Lower lobe of right lung (tissue), 2 donors: ENCODE measurements around the gene NOB1. TPM values are rescaled to one million over a fixed set of nuclear protein-coding genes. Genes with fewer than 3 reads are reported as not detected.

Experiments used
- ATAC-seq, 2 donors: fragments of 200-7000 bp; cut with Tn5 transposase; one replicate each; pipeline ENCODE4 v1.9.1; 2020 to 2022; ENCODE audit warnings: mild to moderate bottlenecking in 2 of 2, moderate library complexity in 2 of 2
- DNase-seq: peaks from one replicate; pipeline ENCODE4 v3.0.0-alpha.2; 2020
- H3K27ac ChIP-seq: fragments of 200-600 bp; one replicate; pipeline ENCODE4 v1.8.0; 2022
- H3K27me3 ChIP-seq: fragments of 200-600 bp; one replicate; pipeline ENCODE4 v1.8.0; 2022; ENCODE audit warnings: low read depth
- H3K36me3 ChIP-seq: fragments of 200-600 bp; one replicate; pipeline ENCODE4 v1.8.0; 2022; ENCODE audit warnings: mild to moderate bottlenecking
- H3K4me1 ChIP-seq: fragments of 200-600 bp; one replicate; pipeline ENCODE4 v1.8.0; 2022
- H3K4me3 ChIP-seq: fragments of 200-600 bp; one replicate; pipeline ENCODE4 v1.8.0; 2022; ENCODE audit warnings: mild to moderate bottlenecking
- H3K9me3 ChIP-seq: fragments of 200-600 bp; one replicate; pipeline ENCODE4 v1.8.0; 2022
- CTCF ChIP-seq: fragments of 200-600 bp; IDR thresholded peaks from one replicate; pipeline ENCODE4 v1.8.0; 2022; ENCODE audit warnings: antibody characterized with exemption, mild to moderate bottlenecking
- intact Hi-C: fragments of 100-400 bp; cut with DNase I; formaldehyde crosslinking; loops from one replicate; pipeline ENCODE4 v1.11.0; 2022
- total RNA-seq: library from RNA; stranded (reverse); fragmentation: NEBNext Ultra II Directional; extraction: Animal tissue kit (Norgen Biotek cat#: 25700); gene quantifications from one replicate; pipeline ENCODE4 v1.2.1, GENCODE V29; 2021
- donor health status: DM: no; HTN: yes; CAD: no; lungs with severe emphysema.

NOB1 gene
- total RNA-seq, 1 donor from 2014 or later = 30.3 TPM

GRCh38 chr16:69712914-69713581 lies 41.7 kb downstream of the NOB1 start:
- no peak overlapping the region for H3K27ac ChIP-seq
- H3K4me3 ChIP-seq = no peak overlapping the region
- peaks cover 8% of the 10 kb centered on the region for H3K4me1 ChIP-seq
- ATAC-seq (no peak), DNase-seq (no peak)
- H3K36me3 ChIP-seq = peaks cover 73% of the 10 kb centered on the region
- no peaks in the 10 kb centered on the region for H3K9me3 ChIP-seq
- intact Hi-C loops = no loop called here
- no peak for TF ChIP-seq CTCF
- no peaks in the 10 kb centered on the region for H3K27me3 ChIP-seq

GRCh38 chr16:69712277-69712676 lies 42.4 kb downstream of the NOB1 start:
- H3K36me3 ChIP-seq = peaks cover 65% of the 10 kb centered on the region
- H3K4me3 ChIP-seq = no peak overlapping the region
- intact Hi-C loops = no loop called here
- no peaks in the 10 kb centered on the region for H3K27me3 ChIP-seq
- H3K9me3 ChIP-seq = no peaks in the 10 kb centered on the region
- DNase-seq = no peak
- no peak overlapping the region for H3K27ac ChIP-seq
- peaks cover 8% of the 10 kb centered on the region for H3K4me1 ChIP-seq
- no peak for TF ChIP-seq CTCF
- ATAC-seq = no peak

GRCh38 chr16:69711115-69711740 lies 43.5 kb downstream of the NOB1 start:
- no peak for TF ChIP-seq CTCF
- H3K4me1 ChIP-seq = peaks cover 15% of the 10 kb centered on the region
- H3K27ac ChIP-seq = no peak overlapping the region
- peaks cover 55% of the 10 kb centered on the region for H3K36me3 ChIP-seq
- intact Hi-C loops = no loop called here
- no peaks in the 10 kb centered on the region for H3K9me3 ChIP-seq
- DNase-seq = no peak
- no peaks in the 10 kb centered on the region for H3K27me3 ChIP-seq
- ATAC-seq = peak; percentile 67 to 84
- no peak overlapping the region for H3K4me3 ChIP-seq

GRCh38 chr16:69709456-69710084 lies 45.2 kb downstream of the NOB1 start:
- Histone ChIP-seq H3K27ac (no peak overlapping the region), H3K36me3 (peaks cover 42% of the 10 kb centered on the region), H3K27me3 (no peaks in the 10 kb centered on the region), H3K4me1 (peaks cover 17% of the 10 kb centered on the region), H3K9me3 (no peaks in the 10 kb centered on the region), H3K4me3 (no peak overlapping the region)
- intact Hi-C loops = no loop called here
- DNase-seq = no peak
- TF ChIP-seq CTCF = peak; percentile 65
- peak; percentile 59 to 64 for ATAC-seq

- Histone ChIP-seq H3K27ac (no peak overlapping the region), H3K36me3 (peaks cover 36% of the 10 kb centered on the region)
- no peak for TF ChIP-seq CTCF
Observed at GRCh38 chr16:69707920-69708683, 46.6 kb downstream of the NOB1 start.

More at GRCh38 chr16:69707920-69708683, 46.6 kb downstream of the NOB1 start:
- H3K4me1 ChIP-seq = peaks cover 17% of the 10 kb centered on the region
- no peak for ATAC-seq
- no peak overlapping the region for H3K4me3 ChIP-seq
- H3K9me3 ChIP-seq = no peaks in the 10 kb centered on the region
- H3K27me3 ChIP-seq = no peaks in the 10 kb centered on the region
- no peak for DNase-seq
- intact Hi-C loops = no loop called here
